GM20000 (cell line): ENCODE data around the gene PRRC2A.

ENCODE experiments used
- DNase-seq: peaks from one replicate; pipeline ENCODE4 v3.0.0; 2012; ENCODE audit warnings: low spot score
- CTCF ChIP-seq: IDR thresholded peaks from 2 replicates; pipeline ENCODE4 v1.5.1; 2012; ENCODE audit warnings: mild to moderate bottlenecking, control low read depth; ENCODE audit errors: extremely low read depth, missing control alignments

Gene PRRC2A

GRCh38 chr6:31636698-31637596 is 16.4 kb downstream of the PRRC2A start:
- TF ChIP-seq CTCF, result no peak
- no peak for DNase-seq

- no peak for TF ChIP-seq CTCF
Observed at GRCh38 chr6:31639043-31639442, 18.5 kb downstream of the PRRC2A start.

GRCh38 chr6:31639449-31639861 is 18.9 kb downstream of the PRRC2A start:
- DNase-seq, result no peak
- TF ChIP-seq CTCF, result no peak

More at GRCh38 chr6:31639043-31639442, 18.5 kb downstream of the PRRC2A start:
- no peak for DNase-seq

- DNase-seq, result no peak
- TF ChIP-seq CTCF, result no peak
Observed at GRCh38 chr6:31640612-31641011, 20.1 kb downstream of the PRRC2A start.

- no peak for TF ChIP-seq CTCF
- DNase-seq, result no peak
Observed at GRCh38 chr6:31641370-31641769, 20.9 kb downstream of the PRRC2A start.

- TF ChIP-seq CTCF, result no peak
- DNase-seq, result no peak
Observed at GRCh38 chr6:31642798-31643570, 22.5 kb downstream of the PRRC2A start.
